ENCODE measurements around the gene PNPO. TPM values are rescaled to one million over a fixed set of nuclear protein-coding genes. Genes with fewer than 3 reads are reported as not detected.

The PNPO gene
- total RNA-seq, 1 experiment from 2014 or later, result 57.5 TPM

DNA sequence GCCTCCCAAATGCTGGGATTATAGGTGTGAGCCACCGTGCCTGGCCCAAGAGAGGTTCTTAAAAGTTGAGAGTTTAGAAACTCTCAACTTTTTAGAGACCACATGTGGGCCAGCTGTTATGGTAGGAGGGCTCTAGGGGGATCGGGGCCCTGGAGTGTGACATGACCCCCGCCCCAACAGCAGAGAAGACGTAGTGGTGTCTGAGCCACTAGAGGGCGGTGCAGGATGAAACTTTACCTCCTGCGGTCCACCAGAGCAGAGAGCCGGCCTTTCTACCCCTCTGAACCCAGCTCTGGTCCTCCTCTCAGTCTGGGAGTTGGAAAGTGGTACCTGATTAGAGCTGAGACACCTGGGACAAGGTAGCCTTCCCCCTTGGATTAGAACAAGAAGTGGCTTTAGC is 37.0 kb downstream of the PNPO start:
- peaks cover 64% of the 10 kb centered on the region for H3K36me3 ChIP-seq (ENCODE audit: low read depth, low read length)
- ATAC-seq (peak; percentile 84), DNase-seq (peak; percentile 72)
- H3K4me2 ChIP-seq (ENCODE audit: low read length), result no peak overlapping the region
- no peak overlapping the region for H3K27ac ChIP-seq (ENCODE audit: low read length)
- no peaks in the 10 kb centered on the region for H4K20me1 ChIP-seq (ENCODE audit: low read length)
- TF ChIP-seq EZH2 (IDR thresholded peaks at IDR 0.05; ENCODE audit: low read length, unreplicated experiment), result no peak
- TF ChIP-seq, protein P1, sequence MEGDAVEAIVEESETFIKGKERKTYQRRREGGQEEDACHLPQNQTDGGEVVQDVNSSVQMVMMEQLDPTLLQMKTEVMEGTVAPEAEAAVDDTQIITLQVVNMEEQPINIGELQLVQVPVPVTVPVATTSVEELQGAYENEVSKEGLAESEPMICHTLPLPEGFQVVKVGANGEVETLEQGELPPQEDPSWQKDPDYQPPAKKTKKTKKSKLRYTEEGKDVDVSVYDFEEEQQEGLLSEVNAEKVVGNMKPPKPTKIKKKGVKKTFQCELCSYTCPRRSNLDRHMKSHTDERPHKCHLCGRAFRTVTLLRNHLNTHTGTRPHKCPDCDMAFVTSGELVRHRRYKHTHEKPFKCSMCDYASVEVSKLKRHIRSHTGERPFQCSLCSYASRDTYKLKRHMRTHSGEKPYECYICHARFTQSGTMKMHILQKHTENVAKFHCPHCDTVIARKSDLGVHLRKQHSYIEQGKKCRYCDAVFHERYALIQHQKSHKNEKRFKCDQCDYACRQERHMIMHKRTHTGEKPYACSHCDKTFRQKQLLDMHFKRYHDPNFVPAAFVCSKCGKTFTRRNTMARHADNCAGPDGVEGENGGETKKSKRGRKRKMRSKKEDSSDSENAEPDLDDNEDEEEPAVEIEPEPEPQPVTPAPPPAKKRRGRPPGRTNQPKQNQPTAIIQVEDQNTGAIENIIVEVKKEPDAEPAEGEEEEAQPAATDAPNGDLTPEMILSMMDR (conservative IDR thresholded peaks at IDR 0.05; ENCODE audit: low read depth, low read length), result peak; percentile 94
- TF ChIP-seq EZH2phosphoT487 (IDR thresholded peaks at IDR 0.05; ENCODE audit: borderline replicate concordance, low read length), result no peak
- H3K79me2 ChIP-seq (ENCODE audit: low read length), result no peaks in the 10 kb centered on the region
- no TSS peak for BruUV-seq (replicated peaks)
- no peaks in the 10 kb centered on the region for H3K9me2 ChIP-seq (replicated peaks; ENCODE audit: low read length)
- POLR2A ChIA-PET (ENCODE audit: unreplicated experiment), result no interaction called here
- H3K9ac ChIP-seq (ENCODE audit: low read length), result no peak overlapping the region
- intact Hi-C loops (cut with micrococcal nuclease), result loop anchor here (1.0 kb wide), 1 partner anchor 40 kb away; no protein-coding TSS in a partner anchor
- CTCF ChIA-PET, result interaction anchor here (0.5 to 1.5 kb wide), 5 partner anchors 12 to 40 kb away, joined by 3 to 17 read pairs (median 4); no protein-coding TSS in a partner anchor
- H2AFZ ChIP-seq (ENCODE audit: low read length), result no peak overlapping the region
- no peaks in the 10 kb centered on the region for H3K4me1 ChIP-seq (ENCODE audit: insufficient read depth, low read length)
- no peaks in the 10 kb centered on the region for H3K9me3 ChIP-seq (ENCODE audit: low read length)
- H3K4me3 ChIP-seq (ENCODE audit: low read length), result no peak overlapping the region
- H3F3A ChIP-seq (ENCODE audit: low read length, unreplicated experiment), result no peaks in the 10 kb centered on the region
- H3K27me3 ChIP-seq (ENCODE audit: low read length), result no peaks in the 10 kb centered on the region

DNA sequence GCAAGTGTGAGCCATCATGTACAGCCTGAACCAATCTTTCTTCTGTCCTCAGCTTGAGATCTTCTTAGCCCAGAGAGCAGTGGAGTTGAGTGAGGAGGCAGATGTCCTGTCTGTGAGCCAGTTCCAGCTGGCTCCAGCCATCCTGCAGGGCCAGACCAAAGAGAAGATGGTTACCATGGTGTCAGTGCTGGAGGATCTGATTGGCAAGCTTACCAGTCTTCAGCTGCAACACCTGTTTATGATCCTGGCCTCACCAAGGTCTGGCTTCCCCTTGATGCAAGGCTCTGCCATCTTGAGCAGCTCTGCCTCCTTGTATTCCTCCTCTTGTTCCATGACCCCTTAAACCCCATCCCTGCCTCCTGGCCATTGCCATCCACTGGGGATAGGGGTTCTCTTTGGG is 39.2 kb downstream of the PNPO start:
- ChIA-PET POLR2A (ENCODE audit: unreplicated experiment) (no interaction called here), CTCF (no interaction called here)
- H3K9ac ChIP-seq (ENCODE audit: low read length), result no peak overlapping the region
- TF ChIP-seq EZH2phosphoT487 (IDR thresholded peaks at IDR 0.05; ENCODE audit: borderline replicate concordance, low read length) (no peak), EZH2 (IDR thresholded peaks at IDR 0.05; ENCODE audit: low read length, unreplicated experiment) (no peak)
- TF ChIP-seq, protein P1 (conservative IDR thresholded peaks at IDR 0.05; ENCODE audit: low read depth, low read length), result no peak
- ATAC-seq (no peak), DNase-seq (no peak)
- H3K9me3 ChIP-seq (ENCODE audit: low read length), result no peaks in the 10 kb centered on the region
- no peaks in the 10 kb centered on the region for H3K9me2 ChIP-seq (replicated peaks; ENCODE audit: low read length)
- H3F3A ChIP-seq (ENCODE audit: low read length, unreplicated experiment), result no peaks in the 10 kb centered on the region
- no peaks in the 10 kb centered on the region for H3K79me2 ChIP-seq (ENCODE audit: low read length)
- intact Hi-C loops (cut with micrococcal nuclease), result no loop called here
- H3K4me1 ChIP-seq (ENCODE audit: insufficient read depth, low read length), result no peaks in the 10 kb centered on the region
- no peaks in the 10 kb centered on the region for H3K27me3 ChIP-seq (ENCODE audit: low read length)
- peaks cover 61% of the 10 kb centered on the region for H3K36me3 ChIP-seq (ENCODE audit: low read depth, low read length)
- no TSS peak for BruUV-seq (replicated peaks)
- no peak overlapping the region for H3K4me2 ChIP-seq (ENCODE audit: low read length)
- H3K27ac ChIP-seq (ENCODE audit: low read length), result no peak overlapping the region
- no peaks in the 10 kb centered on the region for H4K20me1 ChIP-seq (ENCODE audit: low read length)
- no peak overlapping the region for H3K4me3 ChIP-seq (ENCODE audit: low read length)
- H2AFZ ChIP-seq (ENCODE audit: low read length), result no peak overlapping the region

DNA sequence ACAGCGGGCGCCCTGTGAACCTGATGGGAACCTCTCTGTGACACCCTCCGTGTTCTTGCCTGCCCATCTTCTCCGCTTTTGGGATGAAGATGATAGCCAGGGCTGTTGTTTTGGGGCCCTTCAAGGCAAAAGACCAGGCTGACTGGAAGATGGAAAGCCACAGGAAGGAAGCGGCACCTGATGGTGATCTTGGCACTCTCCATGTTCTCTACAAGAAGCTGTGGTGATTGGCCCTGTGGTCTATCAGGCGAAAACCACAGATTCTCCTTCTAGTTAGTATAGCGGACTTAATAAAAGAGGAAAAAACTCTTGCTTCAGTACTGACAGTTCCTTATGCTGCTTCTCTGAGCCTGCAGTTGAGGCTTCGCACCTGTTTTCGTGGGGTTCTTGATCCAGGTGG is 40.1 kb downstream of the PNPO start:
- Histone ChIP-seq H3K27me3 (ENCODE audit: low read length) (no peaks in the 10 kb centered on the region), H3K4me3 (ENCODE audit: low read length) (no peak overlapping the region), H3F3A (ENCODE audit: low read length, unreplicated experiment) (no peaks in the 10 kb centered on the region), H3K9ac (ENCODE audit: low read length) (no peak overlapping the region), H3K9me3 (ENCODE audit: low read length) (no peaks in the 10 kb centered on the region), H2AFZ (ENCODE audit: low read length) (no peak overlapping the region), H3K4me1 (ENCODE audit: insufficient read depth, low read length) (no peaks in the 10 kb centered on the region), H3K79me2 (ENCODE audit: low read length) (no peaks in the 10 kb centered on the region), H4K20me1 (ENCODE audit: low read length) (no peaks in the 10 kb centered on the region), H3K36me3 (ENCODE audit: low read depth, low read length) (peaks cover 56% of the 10 kb centered on the region), H3K27ac (ENCODE audit: low read length) (no peak overlapping the region), H3K9me2 (replicated peaks; ENCODE audit: low read length) (no peaks in the 10 kb centered on the region), H3K4me2 (ENCODE audit: low read length) (no peak overlapping the region)
- ATAC-seq, result no peak
- no TSS peak for BruUV-seq (replicated peaks)
- TF ChIP-seq EZH2phosphoT487 (IDR thresholded peaks at IDR 0.05; ENCODE audit: borderline replicate concordance, low read length) (no peak), EZH2 (IDR thresholded peaks at IDR 0.05; ENCODE audit: low read length, unreplicated experiment) (no peak)
- TF ChIP-seq, protein P1 (conservative IDR thresholded peaks at IDR 0.05; ENCODE audit: low read depth, low read length), result no peak
- ChIA-PET POLR2A (ENCODE audit: unreplicated experiment) (no interaction called here), CTCF (no interaction called here)
- intact Hi-C loops (cut with micrococcal nuclease), result no loop called here
- DNase-seq, result no peak

All from PC-3 (cell line).